ENCODE results near the gene MTHFD2. TPM values are rescaled to one million over a fixed set of nuclear protein-coding genes. Genes with fewer than 3 reads are reported as not detected.

The MTHFD2 gene
- total RNA-seq, 3 donors from 2014 or later: 41.6 to 100 (median 56.7) TPM

GRCh38 chr2:74238879-74239278 lies 40.5 kb downstream of the MTHFD2 start:
- intact Hi-C loops (cut with DNase I; ENCODE audit: low total_unique reads): no loop called here
- Histone ChIP-seq H3K4me1 (no peaks in the 10 kb centered on the region), H3K36me3 (no peaks in the 10 kb centered on the region), H3K27me3 (no peaks in the 10 kb centered on the region), H3K9me3 (no peaks in the 10 kb centered on the region), H3K27ac (no peak overlapping the region), H3K4me3 (no peak overlapping the region)
- DNase-seq (ENCODE audit: low spot score in 2 of 2): no peak
- TF ChIP-seq POLR2A (IDR thresholded peaks at IDR 0.05) (no peak), CTCF (IDR thresholded peaks at IDR 0.05) (no peak), POLR2AphosphoS5 (IDR thresholded peaks at IDR 0.05) (no peak)

- no peak for DNase-seq (ENCODE audit: low spot score in 2 of 2)
- Histone ChIP-seq H3K27ac (no peak overlapping the region), H3K4me1 (no peaks in the 10 kb centered on the region), H3K9me3 (no peaks in the 10 kb centered on the region), H3K4me3 (no peak overlapping the region), H3K27me3 (no peaks in the 10 kb centered on the region), H3K36me3 (no peaks in the 10 kb centered on the region)
- intact Hi-C loops (cut with DNase I; ENCODE audit: low total_unique reads): no loop called here
- TF ChIP-seq CTCF (IDR thresholded peaks at IDR 0.05): no peak
- no peak for TF ChIP-seq POLR2A (IDR thresholded peaks at IDR 0.05)
Measured at GRCh38 chr2:74239346-74239745, 40.9 kb downstream of the MTHFD2 start.

- Histone ChIP-seq H3K4me1 (no peaks in the 10 kb centered on the region), H3K27ac (no peak overlapping the region), H3K27me3 (no peaks in the 10 kb centered on the region), H3K9me3 (no peaks in the 10 kb centered on the region), H3K36me3 (no peaks in the 10 kb centered on the region), H3K4me3 (no peak overlapping the region)
- no peak for TF ChIP-seq POLR2AphosphoS5 (IDR thresholded peaks at IDR 0.05)
- TF ChIP-seq CTCF (IDR thresholded peaks at IDR 0.05): no peak
- no peak for TF ChIP-seq POLR2A (IDR thresholded peaks at IDR 0.05)
- no peak for DNase-seq (ENCODE audit: low spot score in 2 of 2)
- intact Hi-C loops (cut with DNase I; ENCODE audit: low total_unique reads): no loop called here
Measured at GRCh38 chr2:74242354-74243071, 44.1 kb downstream of the MTHFD2 start.

- Histone ChIP-seq H3K9me3 (no peaks in the 10 kb centered on the region), H3K4me3 (no peak overlapping the region), H3K27ac (no peak overlapping the region), H3K4me1 (no peaks in the 10 kb centered on the region), H3K27me3 (no peaks in the 10 kb centered on the region), H3K36me3 (no peaks in the 10 kb centered on the region)
- intact Hi-C loops (cut with DNase I; ENCODE audit: low total_unique reads): no loop called here
- no peak for DNase-seq (ENCODE audit: low spot score in 2 of 2)
- TF ChIP-seq POLR2A (IDR thresholded peaks at IDR 0.05) (no peak), POLR2AphosphoS5 (IDR thresholded peaks at IDR 0.05) (no peak), CTCF (IDR thresholded peaks at IDR 0.05) (no peak)
Measured at GRCh38 chr2:74244286-74244685, 45.9 kb downstream of the MTHFD2 start.

- Histone ChIP-seq H3K4me3 (no peak overlapping the region), H3K4me1 (no peaks in the 10 kb centered on the region), H3K27me3 (no peaks in the 10 kb centered on the region), H3K9me3 (no peaks in the 10 kb centered on the region), H3K27ac (no peak overlapping the region), H3K36me3 (no peaks in the 10 kb centered on the region)
- intact Hi-C loops (cut with DNase I; ENCODE audit: low total_unique reads): no loop called here
- no peak for DNase-seq (ENCODE audit: low spot score in 2 of 2)
- no peak for TF ChIP-seq POLR2AphosphoS5 (IDR thresholded peaks at IDR 0.05)
- no peak for TF ChIP-seq POLR2A (IDR thresholded peaks at IDR 0.05)
- no peak for TF ChIP-seq CTCF (IDR thresholded peaks at IDR 0.05)
Measured at GRCh38 chr2:74246496-74247195, 48.2 kb downstream of the MTHFD2 start.
